ENCODE data around the gene ADI1.

GRCh38 chr2:3447789-3448317 lies 71.5 kb downstream of the ADI1 start:
- TF ChIP-seq CTCF (IDR thresholded peaks at IDR 0.05) (no peak), POLR2A (IDR thresholded peaks at IDR 0.05) (no peak)

Data from body of pancreas (tissue), 4 donors.